Measurements from ENCODE around the gene EWSR1. TPM values are rescaled to one million over a fixed set of nuclear protein-coding genes. Genes with fewer than 3 reads are reported as not detected.

Gene EWSR1
- polyA plus RNA-seq, 3 donors = 81.2 to 280 (median 136) TPM

DNA sequence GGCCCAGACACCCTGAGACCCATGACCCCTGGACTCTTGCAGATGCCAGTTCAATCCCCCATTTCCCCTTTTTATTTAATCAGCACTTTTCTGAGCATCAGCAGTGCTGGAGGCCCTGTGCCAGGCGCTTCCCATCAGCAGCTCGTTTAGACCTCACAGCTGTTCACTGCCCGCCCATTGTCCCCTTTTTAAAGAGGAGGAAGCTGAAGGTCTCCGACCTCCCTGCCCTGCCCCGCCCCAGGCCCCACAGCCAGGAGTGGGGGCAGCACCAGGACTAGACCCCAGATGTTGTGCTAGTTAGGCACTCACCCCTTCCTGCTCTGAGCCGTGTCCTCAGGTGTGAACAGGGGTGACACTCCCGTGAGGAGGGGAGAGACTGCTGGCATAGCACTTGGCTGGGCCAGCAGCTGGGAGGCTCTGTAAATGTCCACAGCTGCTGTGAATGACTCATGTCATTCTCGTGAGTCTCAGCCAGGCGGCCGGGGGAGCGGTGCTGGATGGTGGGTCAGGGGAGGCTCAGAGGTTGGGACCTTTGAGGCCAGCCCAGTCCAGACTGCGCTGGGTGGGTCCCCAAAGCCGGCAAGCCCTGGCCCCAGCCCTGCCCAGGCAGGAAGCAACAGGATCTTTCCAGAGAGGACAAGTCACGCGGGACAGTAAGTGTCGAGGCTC lies 42.5 kb upstream of the EWSR1 start:
- Histone ChIP-seq H3K4me3 (replicated peaks in 1 of 3; ENCODE audit: low read depth in 2 of 3, low read length in 3 of 3) (no peak overlapping the region), H3K9ac (ENCODE audit: insufficient read depth, low read length, poor library complexity, severe bottlenecking) (peak overlapping the region; percentile 8), H2AFZ (ENCODE audit: insufficient read depth, low read depth, low read length, poor library complexity, severe bottlenecking) (peak overlapping the region; percentile 17), H3K4me2 (replicated peaks; ENCODE audit: extremely low read depth, low read length, poor library complexity, severe bottlenecking) (no peak overlapping the region), H3K79me2 (ENCODE audit: insufficient read depth, low read length) (no peaks in the 10 kb centered on the region), H3K36me3 (replicated peaks in 1 of 2; ENCODE audit: control insufficient read depth in 1 of 2, insufficient read depth in 2 of 2, low read length in 2 of 2) (no peaks in the 10 kb centered on the region), H3K27ac (ENCODE audit: low read depth in 1 of 2, low read length in 2 of 2) (no peak overlapping the region), H3K4me1 (ENCODE audit: control insufficient read depth in 1 of 2, insufficient read depth in 2 of 2, low read length in 2 of 2) (no peaks in the 10 kb centered on the region), H4K20me1 (ENCODE audit: insufficient read depth, low read length) (no peaks in the 10 kb centered on the region), H3K27me3 (ENCODE audit: control insufficient read depth in 2 of 2, insufficient read depth in 2 of 2, low read length in 2 of 2) (no peaks in the 10 kb centered on the region), H3K9me3 (replicated peaks in 1 of 2; ENCODE audit: control insufficient read depth in 1 of 2, insufficient read depth in 1 of 2, low read length in 2 of 2) (no peaks in the 10 kb centered on the region)
- H3K9me3 Mint-ChIP-seq = no peaks in the 10 kb centered on the region
- peak overlapping the region in 1 of 7 donors; percentile 2 for H3K27ac Mint-ChIP-seq
- 38% methylated on average over 16 of the region's 16 CpGs for WGBS (ENCODE audit: insufficient coverage)
- H3K36me3 Mint-ChIP-seq = no peaks in the 10 kb centered on the region
- peaks cover 5% of the 10 kb centered on the region for H3K4me1 Mint-ChIP-seq
- intact Hi-C loops (cut with micrococcal nuclease) = no loop called here
- DNase-seq = no peak
- TF ChIP-seq, protein P1, sequence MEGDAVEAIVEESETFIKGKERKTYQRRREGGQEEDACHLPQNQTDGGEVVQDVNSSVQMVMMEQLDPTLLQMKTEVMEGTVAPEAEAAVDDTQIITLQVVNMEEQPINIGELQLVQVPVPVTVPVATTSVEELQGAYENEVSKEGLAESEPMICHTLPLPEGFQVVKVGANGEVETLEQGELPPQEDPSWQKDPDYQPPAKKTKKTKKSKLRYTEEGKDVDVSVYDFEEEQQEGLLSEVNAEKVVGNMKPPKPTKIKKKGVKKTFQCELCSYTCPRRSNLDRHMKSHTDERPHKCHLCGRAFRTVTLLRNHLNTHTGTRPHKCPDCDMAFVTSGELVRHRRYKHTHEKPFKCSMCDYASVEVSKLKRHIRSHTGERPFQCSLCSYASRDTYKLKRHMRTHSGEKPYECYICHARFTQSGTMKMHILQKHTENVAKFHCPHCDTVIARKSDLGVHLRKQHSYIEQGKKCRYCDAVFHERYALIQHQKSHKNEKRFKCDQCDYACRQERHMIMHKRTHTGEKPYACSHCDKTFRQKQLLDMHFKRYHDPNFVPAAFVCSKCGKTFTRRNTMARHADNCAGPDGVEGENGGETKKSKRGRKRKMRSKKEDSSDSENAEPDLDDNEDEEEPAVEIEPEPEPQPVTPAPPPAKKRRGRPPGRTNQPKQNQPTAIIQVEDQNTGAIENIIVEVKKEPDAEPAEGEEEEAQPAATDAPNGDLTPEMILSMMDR (IDR thresholded peaks at IDR 0.05) = no peak
- H3K27me3 Mint-ChIP-seq (ENCODE audit: low read depth in 3 of 3) = peaks cover 0 to 3% (median 1%) of the 10 kb centered on the region in 3 donors
- no peak overlapping the region for H3K4me3 Mint-ChIP-seq

DNA sequence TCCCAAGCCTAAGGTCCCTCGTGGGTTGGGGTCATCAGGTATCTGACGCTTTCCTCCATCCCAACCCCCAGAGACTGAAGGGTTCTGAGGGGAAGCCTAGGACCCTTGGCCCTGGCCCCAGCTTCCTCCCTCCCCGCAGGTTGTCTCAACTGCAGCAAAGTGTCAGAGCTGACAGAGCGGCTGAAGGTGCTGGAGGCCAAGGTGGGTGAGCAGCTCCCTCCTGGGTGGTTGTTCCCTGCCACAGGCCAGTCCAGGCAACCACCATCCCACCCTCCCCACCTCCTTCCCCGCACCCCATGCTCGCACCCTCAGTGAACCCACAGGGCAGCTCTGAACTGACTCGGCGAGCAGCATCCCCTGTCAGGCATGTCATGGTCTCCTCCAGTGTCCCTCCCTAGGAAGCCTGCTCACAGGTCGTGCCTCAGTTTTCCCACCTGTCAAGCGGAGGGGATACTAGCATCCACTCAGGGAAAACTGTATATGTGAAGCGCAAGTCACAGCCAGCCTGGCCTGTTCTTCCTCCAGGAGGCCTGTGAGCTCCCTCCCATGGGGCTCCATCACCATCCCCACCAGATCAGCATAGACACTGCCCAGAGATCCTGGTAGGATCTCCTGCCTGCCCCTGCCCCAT lies 41.6 kb upstream of the EWSR1 start:
- H3K9me3 ChIP-seq (replicated peaks in 1 of 2; ENCODE audit: control insufficient read depth in 1 of 2, insufficient read depth in 1 of 2, low read length in 2 of 2) = no peaks in the 10 kb centered on the region
- Mint-ChIP-seq H3K9me3 (no peaks in the 10 kb centered on the region), H3K27me3 (ENCODE audit: low read depth in 3 of 3) (peaks cover 0 to 3% (median 1%) of the 10 kb centered on the region in 3 donors), H3K36me3 (no peaks in the 10 kb centered on the region), H3K4me3 (no peak overlapping the region), H3K4me1 (peaks cover 5% of the 10 kb centered on the region), H3K27ac (no peak overlapping the region)
- 98% methylated on average over 9 of the region's 11 CpGs for WGBS (ENCODE audit: insufficient coverage)
- no peak overlapping the region for H2AFZ ChIP-seq (ENCODE audit: insufficient read depth, low read depth, low read length, poor library complexity, severe bottlenecking)
- no peaks in the 10 kb centered on the region for H3K4me1 ChIP-seq (ENCODE audit: control insufficient read depth in 1 of 2, insufficient read depth in 2 of 2, low read length in 2 of 2)
- H3K27me3 ChIP-seq (ENCODE audit: control insufficient read depth in 2 of 2, insufficient read depth in 2 of 2, low read length in 2 of 2) = no peaks in the 10 kb centered on the region
- H4K20me1 ChIP-seq (ENCODE audit: insufficient read depth, low read length) = no peaks in the 10 kb centered on the region
- H3K4me3 ChIP-seq (replicated peaks in 1 of 3; ENCODE audit: low read depth in 2 of 3, low read length in 3 of 3) = no peak overlapping the region
- H3K4me2 ChIP-seq (replicated peaks; ENCODE audit: extremely low read depth, low read length, poor library complexity, severe bottlenecking) = no peak overlapping the region
- H3K27ac ChIP-seq (ENCODE audit: low read depth in 1 of 2, low read length in 2 of 2) = no peak overlapping the region
- no peaks in the 10 kb centered on the region for H3K79me2 ChIP-seq (ENCODE audit: insufficient read depth, low read length)
- TF ChIP-seq, protein P1 (IDR thresholded peaks at IDR 0.05) = no peak
- no peak for DNase-seq
- H3K9ac ChIP-seq (ENCODE audit: insufficient read depth, low read length, poor library complexity, severe bottlenecking) = peak overlapping the region; percentile 8
- intact Hi-C loops (cut with micrococcal nuclease) = no loop called here
- no peaks in the 10 kb centered on the region for H3K36me3 ChIP-seq (replicated peaks in 1 of 2; ENCODE audit: control insufficient read depth in 1 of 2, insufficient read depth in 2 of 2, low read length in 2 of 2)
